H9 (cell line): ENCODE measurements around the gene PARP3. TPM values are rescaled to one million over a fixed set of nuclear protein-coding genes. Genes with fewer than 3 reads are reported as not detected.

Experiments used
- DNase-seq: peaks from one replicate; pipeline ENCODE4 v3.0.0-alpha.2; 2017
- H2AFZ ChIP-seq: one replicate; pipeline ENCODE4 v1.6.1; 2013; ENCODE audit warnings: mild to moderate bottlenecking, low read length, control low read depth, moderate library complexity
- H2AK5ac ChIP-seq: 2 replicates; pipeline ENCODE4 v1.6.1; 2013; ENCODE audit warnings: low read length, control low read depth, mixed read lengths; ENCODE audit not compliant: insufficient read length
- H2BK120ac ChIP-seq: one replicate; pipeline ENCODE4 v1.6.1; 2013; ENCODE audit warnings: low read depth, mild to moderate bottlenecking, low read length, control low read depth, inconsistent platforms; ENCODE audit not compliant: poor library complexity, severe bottlenecking
- H2BK12ac ChIP-seq: 2 replicates; pipeline ENCODE4 v1.6.1; 2013; ENCODE audit warnings: low read length, control low read depth, mixed read lengths, low read depth; ENCODE audit not compliant: insufficient read length
- H2BK15ac ChIP-seq: 2 replicates; pipeline ENCODE4 v1.6.1; 2013; ENCODE audit warnings: low read depth, low read length, control low read depth
- H2BK20ac ChIP-seq: one replicate; pipeline ENCODE4 v1.6.1; 2013; ENCODE audit warnings: low read depth, mild to moderate bottlenecking, low read length, control low read depth, inconsistent platforms; ENCODE audit not compliant: poor library complexity, severe bottlenecking
- H2BK5ac ChIP-seq: 2 replicates; pipeline ENCODE4 v1.6.1; 2013; ENCODE audit warnings: low read length, control low read depth, mixed read lengths; ENCODE audit not compliant: insufficient read length
- H3K14ac ChIP-seq: 2 replicates; pipeline ENCODE4 v1.6.1; 2013; ENCODE audit warnings: low read length, control low read depth; ENCODE audit not compliant: insufficient read depth
- H3K18ac ChIP-seq: 2 replicates; pipeline ENCODE4 v1.6.1; 2013; ENCODE audit warnings: low read depth, mild to moderate bottlenecking, mixed read lengths, low read length, control low read depth; ENCODE audit not compliant: insufficient read length
- H3K23ac ChIP-seq: 2 replicates; pipeline ENCODE4 v1.6.1; 2013; ENCODE audit warnings: low read length, control low read depth, mixed read lengths, low read depth; ENCODE audit not compliant: insufficient read length
- H3K23me2 ChIP-seq: 2 replicates; pipeline ENCODE4 v1.6.1; 2013; ENCODE audit warnings: low read depth, mild to moderate bottlenecking, mixed read lengths, low read length, control low read depth; ENCODE audit not compliant: insufficient read length, poor library complexity, severe bottlenecking
- H3K27ac ChIP-seq: 2 replicates; pipeline ENCODE4 v1.5.1; 2013; ENCODE audit warnings: low read length, control low read depth, mixed read lengths, low read depth; ENCODE audit not compliant: insufficient read length
- H3K27me3 ChIP-seq: 2 replicates; pipeline ENCODE4 v1.6.1; 2013; ENCODE audit warnings: low read length, control low read depth, inconsistent platforms; ENCODE audit not compliant: insufficient read depth
- H3K4ac ChIP-seq: 2 replicates; pipeline ENCODE4 v1.6.1; 2013; ENCODE audit warnings: low read depth, mild to moderate bottlenecking, control low read depth, inconsistent platforms, low read length, moderate library complexity
- H3K4me1 ChIP-seq: 2 replicates; pipeline ENCODE4 v1.6.1; 2013; ENCODE audit warnings: low read length, control low read depth, inconsistent platforms; ENCODE audit not compliant: insufficient read depth
- H3K4me2 ChIP-seq: 2 replicates; pipeline ENCODE4 v1.6.1; 2013; ENCODE audit warnings: low read length, control low read depth, mixed read lengths; ENCODE audit not compliant: insufficient read length, insufficient read depth
- H3K56ac ChIP-seq: 2 replicates; pipeline ENCODE4 v1.6.1; 2013; ENCODE audit warnings: low read depth, mild to moderate bottlenecking, mixed read lengths, low read length, control low read depth; ENCODE audit not compliant: insufficient read length
- H3K79me1 ChIP-seq: 2 replicates; pipeline ENCODE4 v1.6.1; 2013; ENCODE audit warnings: low read depth, mild to moderate bottlenecking, moderate library complexity, low read length, control low read depth, inconsistent platforms; ENCODE audit not compliant: insufficient read depth, poor library complexity, severe bottlenecking
- H3K79me2 ChIP-seq: 2 replicates; pipeline ENCODE4 v1.6.1; 2013; ENCODE audit warnings: low read length, control low read depth, inconsistent platforms; ENCODE audit not compliant: insufficient read depth
- H3K9ac ChIP-seq: 2 replicates; pipeline ENCODE4 v1.6.1; 2013; ENCODE audit warnings: low read length, control low read depth, mixed read lengths; ENCODE audit not compliant: insufficient read length; ENCODE audit errors: extremely low read depth
- H3K9me3 ChIP-seq: one replicate; pipeline ENCODE4 v1.6.1; 2013; ENCODE audit warnings: low read depth, low read length, inconsistent platforms; ENCODE audit not compliant: control insufficient read depth
- H3T11ph ChIP-seq: one replicate; pipeline ENCODE4 v1.6.1; 2013; ENCODE audit warnings: mild to moderate bottlenecking, low read length, control low read depth, inconsistent platforms
- H4K20me1 ChIP-seq: one replicate; pipeline ENCODE4 v1.6.1; 2013; ENCODE audit not compliant: control insufficient read depth, insufficient read length, insufficient read depth
- H4K5ac ChIP-seq: 2 replicates; pipeline ENCODE4 v1.6.1; 2013; ENCODE audit warnings: low read depth, mild to moderate bottlenecking, mixed read lengths, low read length, control low read depth; ENCODE audit not compliant: insufficient read length
- H4K8ac ChIP-seq: replicated peaks from 2 replicates; pipeline ENCODE4 v1.6.1; 2013; ENCODE audit warnings: low read length, control low read depth, mixed read lengths, low read depth; ENCODE audit not compliant: insufficient read length
- H4K91ac ChIP-seq: 2 replicates; pipeline ENCODE4 v1.6.1; 2013; ENCODE audit warnings: low read depth, mild to moderate bottlenecking, moderate library complexity, mixed read lengths, low read length, control low read depth; ENCODE audit not compliant: insufficient read length
- H3K27ac Mint-ChIP-seq, 3 experiments: 2 replicates in 2 of 3; 3 replicates in 1 of 3; pipeline ENCODE4 v1.8.0; 2020 to 2021; ENCODE audit warnings: mixed read lengths in 3 of 3, mild to moderate bottlenecking in 1 of 3, moderate library complexity in 1 of 3
- H3K27me3 Mint-ChIP-seq: 2 replicates; pipeline ENCODE4 v1.8.0; 2021; ENCODE audit warnings: low read depth, mild to moderate bottlenecking, moderate library complexity, mixed read lengths
- H3K36me3 Mint-ChIP-seq, 3 experiments: 2 replicates in 2 of 3; 3 replicates in 1 of 3; pipeline ENCODE4 v1.8.0; 2020 to 2021; ENCODE audit warnings: low read depth in 3 of 3, mixed read lengths in 3 of 3; ENCODE audit not compliant: insufficient read depth in 1 of 3
- H3K4me1 Mint-ChIP-seq, 2 experiments: 2 replicates each; pipeline ENCODE4 v1.8.0; 2020; ENCODE audit warnings: mixed read lengths in 2 of 2
- H3K4me3 Mint-ChIP-seq, 2 experiments: 2 replicates in 1 of 2; 3 replicates in 1 of 2; pipeline ENCODE4 v1.8.0; 2020 to 2021; ENCODE audit warnings: mild to moderate bottlenecking in 2 of 2, mixed read lengths in 2 of 2, moderate library complexity in 1 of 2
- H3K9me3 Mint-ChIP-seq, 2 experiments: 2 replicates in 1 of 2; 3 replicates in 1 of 2; pipeline ENCODE4 v1.8.0; 2020; ENCODE audit warnings: mild to moderate bottlenecking in 2 of 2, mixed read lengths in 2 of 2, moderate library complexity in 1 of 2
- CTCF ChIP-seq: fragments of 200-600 bp; sonication (generic); conservative IDR thresholded peaks from 3 replicates; pipeline ENCODE4 v1.8.0; 2021; ENCODE audit warnings: antibody characterized with exemption, mild to moderate bottlenecking
- WGBS: extraction: QIAGEN DNeasy Blood & Tissue Kit; methylation state at CpG from one replicate; pipeline ENCODE4 v1.1.7; 2013; ENCODE audit warnings: missing lambda C conversion rate, low lambda C conversion rate, mixed read lengths; ENCODE audit not compliant: insufficient read length; ENCODE audit errors: extremely low coverage; 5-methylcytosine and 5-hydroxymethylcytosine counted together
- total RNA-seq: library from RNA; stranded (reverse); gene quantifications from 2 replicates; pipeline ENCODE4 v1.2.1, GENCODE V29; 2021

The PARP3 gene
- total RNA-seq, 1 experiment from 2014 or later: 1.3 TPM

GRCh38 chr3:51937611-51938450 lies 4.3 kb upstream of the PARP3 start:
- no CpG with 5 or more reads among the region's 13 CpGs for WGBS
- Histone ChIP-seq H3K4me2 (no peak overlapping the region), H3K4ac (no peak overlapping the region), H2AFZ (no peak overlapping the region), H4K20me1 (no peaks in the 10 kb centered on the region), H3K79me2 (peaks cover 10% of the 10 kb centered on the region), H2BK15ac (no peak overlapping the region), H2AK5ac (no peak overlapping the region), H4K91ac (no peak overlapping the region), H3K18ac (no peak overlapping the region), H2BK20ac (no peak overlapping the region), H4K8ac (no peak overlapping the region), H3K56ac (no peak overlapping the region), H3K14ac (no peak overlapping the region), H3K9me3 (no peaks in the 10 kb centered on the region), H3K23me2 (peaks cover 14% of the 10 kb centered on the region), H3K27me3 (no peaks in the 10 kb centered on the region), H2BK12ac (no peak overlapping the region), H2BK5ac (no peak overlapping the region), H3K9ac (no peak overlapping the region), H3K23ac (no peak overlapping the region), H3T11ph (no peak overlapping the region), H3K27ac (no peak overlapping the region), H3K4me1 (0 out of 2 replicates have a peak, but pooled peaks cover 2% of the 10 kb centered on the region), H3K79me1 (peaks cover 14% of the 10 kb centered on the region), H4K5ac (no peak overlapping the region), H2BK120ac (no peak overlapping the region)
- DNase-seq: no peak
- H3K27ac Mint-ChIP-seq: no peak overlapping the region; a peak in 1 of 7 replicates
- H3K4me1 Mint-ChIP-seq: peaks cover 15 to 16% of the 10 kb centered on the region in 2 experiments
- no peak overlapping the region for H3K4me3 Mint-ChIP-seq
- peaks cover 56 to 75% (median 74%) of the 10 kb centered on the region in 3 experiments; a peak in 6 of 7 replicates for H3K36me3 Mint-ChIP-seq
- peaks cover 3% of the 10 kb centered on the region for H3K27me3 Mint-ChIP-seq
- no peaks in the 10 kb centered on the region; a peak in 1 of 5 replicates for H3K9me3 Mint-ChIP-seq
- TF ChIP-seq CTCF: no peak
